Fibroblast of pulmonary artery (primary cell): Measurements from ENCODE around the gene LSR.

Experiments used
- DNase-seq: peaks from one replicate; pipeline ENCODE4 v3.0.0-alpha.2; 2010; ENCODE audit warnings: low read depth
- H3K4me3 ChIP-seq: replicated peaks from 2 replicates; pipeline ENCODE4 v1.5.1; 2011; ENCODE audit warnings: low read depth, mild to moderate bottlenecking, control low read depth, low read length, moderate library complexity
- CTCF ChIP-seq: IDR thresholded peaks from 2 replicates; pipeline ENCODE4 v1.5.1; 2011; ENCODE audit warnings: mild to moderate bottlenecking, control low read depth, low read length, inconsistent platforms; ENCODE audit errors: missing control alignments

Gene LSR

GRCh38 chr19:35249848-35250711, 1.3 kb downstream of the LSR start:
- DNase-seq, result no peak
- no peak for TF ChIP-seq CTCF
- no peak overlapping the region for H3K4me3 ChIP-seq

GRCh38 chr19:35251456-35251855, 2.7 kb downstream of the LSR start:
- no peak overlapping the region for H3K4me3 ChIP-seq
- no peak for TF ChIP-seq CTCF
- no peak for DNase-seq

- H3K4me3 ChIP-seq, result no peak overlapping the region
- no peak for DNase-seq
- TF ChIP-seq CTCF, result no peak
Observed at GRCh38 chr19:35253316-35254286, 4.8 kb downstream of the LSR start.

- no peak for TF ChIP-seq CTCF
- DNase-seq, result no peak
Observed at GRCh38 chr19:35254341-35255297, 5.8 kb downstream of the LSR start.

GRCh38 chr19:35256566-35256965, 7.8 kb downstream of the LSR start:
- no peak for DNase-seq
- H3K4me3 ChIP-seq, result no peak overlapping the region

More at GRCh38 chr19:35254341-35255297, 5.8 kb downstream of the LSR start:
- no peak overlapping the region for H3K4me3 ChIP-seq

More at GRCh38 chr19:35256566-35256965, 7.8 kb downstream of the LSR start:
- TF ChIP-seq CTCF, result no peak
